B cell (primary cell): ENCODE data around the gene DOCK8. TPM values are rescaled to one million over a fixed set of nuclear protein-coding genes. Genes with fewer than 3 reads are reported as not detected.

Source experiments
- ATAC-seq: fragments of 200-7000 bp; cut with Tn5 transposase; one replicate; pipeline ENCODE4 v1.10.0; 2021; ENCODE audit warnings: low read depth, mild to moderate bottlenecking, moderate number of reproducible peaks, moderate library complexity
- CTCF ChIA-PET: fragments of 350-600 bp; sonication (Branson Sonifier 250); formaldehyde crosslinking; loops from one replicate; lab custom pipeline; 2021; ENCODE audit warnings: antibody characterized with exemption, inconsistent platforms; lab: Charles Lee
- POLR2A ChIA-PET: fragments of 350-600 bp; sonication (Branson Sonifier 250); formaldehyde crosslinking; loops from one replicate; lab custom pipeline; 2021; ENCODE audit warnings: antibody characterized with exemption; lab: Charles Lee
- DNase-seq: peaks from one replicate; pipeline ENCODE4 v3.0.0; 2013
- H2AFZ ChIP-seq: 2 replicates; pipeline ENCODE4 v1.6.1; 2012; ENCODE audit warnings: mild to moderate bottlenecking, low read depth, low read length; ENCODE audit not compliant: insufficient read depth, poor library complexity, severe bottlenecking
- H3K27ac ChIP-seq, 2 donors: 1 replicate in 1 of 2; 2 replicates in 1 of 2; pipeline ENCODE4 v1.5.1; 2012 to 2013; ENCODE audit warnings: low read length in 2 of 2, mild to moderate bottlenecking in 2 of 2, moderate library complexity in 1 of 2
- H3K27me3 ChIP-seq, 4 experiments: fragments of 200-600 bp in 1 of 4; sonication (generic) in 1 of 4; replicated peaks in 1 of 4; 1 replicate in 2 of 4; 2 replicates in 2 of 4; pipeline versions ENCODE4 v1.6.1 to v1.7.0; 2013 to 2016; ENCODE audit warnings: low read length in 3 of 4, mild to moderate bottlenecking in 2 of 4, mixed read lengths in 1 of 4, moderate library complexity in 1 of 4; ENCODE audit not compliant: insufficient read depth in 4 of 4, control insufficient read depth in 3 of 4; ENCODE audit errors: control extremely low read depth in 1 of 4
- H3K36me3 ChIP-seq, 2 experiments: replicated peaks in 1 of 2; 1 replicate in 1 of 2; 2 replicates in 1 of 2; pipeline versions ENCODE4 v1.6.1 to v1.7.1; 2013; ENCODE audit warnings: low read length in 1 of 2; ENCODE audit not compliant: insufficient read depth in 2 of 2, control insufficient read depth in 1 of 2; ENCODE audit errors: control extremely low read depth in 1 of 2, extremely low read depth in 1 of 2
- H3K4me1 ChIP-seq, 2 donors: fragments of 200-600 bp in 1 of 2; sonication (generic) in 1 of 2; 1 replicate in 1 of 2; 2 replicates in 1 of 2; pipeline versions ENCODE4 v1.5.1 to v1.6.1; 2013 to 2017; ENCODE audit warnings: low read length in 2 of 2; ENCODE audit not compliant: control insufficient read depth in 2 of 2, insufficient read depth in 2 of 2
- H3K4me2 ChIP-seq: replicated peaks from 2 replicates; pipeline ENCODE3; 2012; ENCODE audit warnings: mild to moderate bottlenecking, low read depth, low read length; ENCODE audit not compliant: poor library complexity, severe bottlenecking
- H3K4me3 ChIP-seq, 5 experiments: fragments of 200-600 bp in 1 of 5; sonication (generic) in 1 of 5; 1 replicate in 3 of 5; 2 replicates in 2 of 5; pipeline versions ENCODE4 v1.5.1 to v1.7.0; 2011 to 2016; ENCODE audit warnings: low read length in 4 of 5, mild to moderate bottlenecking in 4 of 5, low read depth in 2 of 5, control low read depth in 1 of 5, moderate library complexity in 1 of 5; ENCODE audit not compliant: insufficient read depth in 1 of 5; ENCODE audit errors: control extremely low read depth in 1 of 5, extremely low read depth in 1 of 5
- H3K79me2 ChIP-seq: fragments of 200-600 bp; sonication (generic); one replicate; pipeline ENCODE4 v1.6.0; 2016; ENCODE audit warnings: low read length; ENCODE audit not compliant: control insufficient read depth, insufficient read depth
- H3K9ac ChIP-seq: fragments of 200-600 bp; sonication (generic); 2 replicates; pipeline ENCODE4 v1.6.1; 2017; ENCODE audit warnings: mild to moderate bottlenecking, low read length, moderate library complexity
- H3K9me3 ChIP-seq, 3 donors: one replicate each; pipeline versions ENCODE4 v1.6.1 to v1.7.1; 2013; ENCODE audit warnings: low read length in 2 of 3; ENCODE audit not compliant: control insufficient read depth in 2 of 3, insufficient read depth in 1 of 3; ENCODE audit errors: control extremely low read depth in 1 of 3
- H4K20me1 ChIP-seq: 2 replicates; pipeline ENCODE4 v1.6.0; 2012; ENCODE audit warnings: mild to moderate bottlenecking, low read length; ENCODE audit not compliant: insufficient read depth, control insufficient read depth, poor library complexity, severe bottlenecking
- H3K27ac Mint-ChIP-seq: one replicate; pipeline ENCODE4 v1.8.0; 2021; ENCODE audit warnings: mixed read lengths
- H3K27me3 Mint-ChIP-seq: one replicate; pipeline ENCODE4 v1.8.0; 2021; ENCODE audit warnings: mixed read lengths
- H3K4me1 Mint-ChIP-seq: one replicate; pipeline ENCODE4 v1.8.0; 2021; ENCODE audit warnings: mixed read lengths
- H3K4me3 Mint-ChIP-seq: one replicate; pipeline ENCODE4 v1.8.0; 2021; ENCODE audit warnings: mixed read lengths
- H3K9me3 Mint-ChIP-seq: one replicate; pipeline ENCODE4 v1.8.0; 2022; ENCODE audit warnings: mixed read lengths; ENCODE audit not compliant: insufficient read depth
- EZH2 ChIP-seq: IDR thresholded peaks from 2 replicates; pipeline ENCODE4 v1.6.1; 2012; ENCODE audit warnings: borderline replicate concordance, low read depth, mild to moderate bottlenecking, moderate library complexity, low read length; ENCODE audit not compliant: insufficient read depth, poor library complexity, severe bottlenecking
- WGBS: methylation state at CpG from one replicate; pipeline ENCODE4 v1.1.5; 2013; ENCODE audit warnings: missing lambda C conversion rate; ENCODE audit not compliant: insufficient coverage; 5-methylcytosine and 5-hydroxymethylcytosine counted together
- intact Hi-C: fragments of 100-400 bp; cut with micrococcal nuclease; formaldehyde crosslinking; loops from one replicate; pipeline ENCODE4 v1.10.0; 2022
- polyA plus RNA-seq: library from polyadenylated mRNA; depleted of rRNA; stranded (reverse); fragments of >200 nt; gene quantifications from 2 replicates; pipeline ENCODE4 v1.2.3, GENCODE V29; 2012
- total RNA-seq, 2 donors: library from RNA; stranded (reverse); fragments of 120-200 nt in 1 of 2; gene quantifications; 1 replicate in 1 of 2; 2 replicates in 1 of 2; pipeline versions ENCODE4 v1.2.3 to v1.2.4, GENCODE V29; 2013 to 2022
- TF ChIP-seq, protein P1 (sequence below): fragments of 200-600 bp; IDR thresholded peaks from one replicate; pipeline ENCODE4 v1.8.0; 2022; ENCODE audit warnings: antibody characterized with exemption, mild to moderate bottlenecking

DOCK8 gene
- total and polyA plus RNA-seq, 2 donors (not counting 1 experiment from before 2014, with no cell fraction given): 47.6 to 288 TPM

GRCh38 chr9:265209-265870 is 50.7 kb downstream of the DOCK8 start:
- H3K79me2 ChIP-seq: peaks cover 35% of the 10 kb centered on the region
- H3K36me3 ChIP-seq: no peaks in the 10 kb centered on the region
- 71% methylated on average over 1 of the region's 7 CpGs for WGBS
- no peak overlapping the region for H3K9ac ChIP-seq
- ATAC-seq (no peak), DNase-seq (no peak)
- no peak overlapping the region for H3K4me3 Mint-ChIP-seq
- H3K27ac ChIP-seq: no peak overlapping the region
- CTCF ChIA-PET: no interaction called here
- H3K27me3 Mint-ChIP-seq: no peaks in the 10 kb centered on the region
- H3K9me3 ChIP-seq: no peaks in the 10 kb centered on the region
- no peak overlapping the region for H2AFZ ChIP-seq
- POLR2A ChIA-PET: no interaction called here
- no peak overlapping the region for H3K4me2 ChIP-seq
- H3K4me3 ChIP-seq: no peak overlapping the region
- H3K9me3 Mint-ChIP-seq: no peaks in the 10 kb centered on the region
- no peaks in the 10 kb centered on the region for H3K4me1 ChIP-seq
- TF ChIP-seq, protein P1, sequence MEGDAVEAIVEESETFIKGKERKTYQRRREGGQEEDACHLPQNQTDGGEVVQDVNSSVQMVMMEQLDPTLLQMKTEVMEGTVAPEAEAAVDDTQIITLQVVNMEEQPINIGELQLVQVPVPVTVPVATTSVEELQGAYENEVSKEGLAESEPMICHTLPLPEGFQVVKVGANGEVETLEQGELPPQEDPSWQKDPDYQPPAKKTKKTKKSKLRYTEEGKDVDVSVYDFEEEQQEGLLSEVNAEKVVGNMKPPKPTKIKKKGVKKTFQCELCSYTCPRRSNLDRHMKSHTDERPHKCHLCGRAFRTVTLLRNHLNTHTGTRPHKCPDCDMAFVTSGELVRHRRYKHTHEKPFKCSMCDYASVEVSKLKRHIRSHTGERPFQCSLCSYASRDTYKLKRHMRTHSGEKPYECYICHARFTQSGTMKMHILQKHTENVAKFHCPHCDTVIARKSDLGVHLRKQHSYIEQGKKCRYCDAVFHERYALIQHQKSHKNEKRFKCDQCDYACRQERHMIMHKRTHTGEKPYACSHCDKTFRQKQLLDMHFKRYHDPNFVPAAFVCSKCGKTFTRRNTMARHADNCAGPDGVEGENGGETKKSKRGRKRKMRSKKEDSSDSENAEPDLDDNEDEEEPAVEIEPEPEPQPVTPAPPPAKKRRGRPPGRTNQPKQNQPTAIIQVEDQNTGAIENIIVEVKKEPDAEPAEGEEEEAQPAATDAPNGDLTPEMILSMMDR: no peak
- TF ChIP-seq EZH2: no peak
- H4K20me1 ChIP-seq: no peaks in the 10 kb centered on the region
- H3K27ac Mint-ChIP-seq: no peak overlapping the region
- peaks cover 7% of the 10 kb centered on the region for H3K4me1 Mint-ChIP-seq
- intact Hi-C loops: no loop called here
- H3K27me3 ChIP-seq: no peaks in the 10 kb centered on the region

DNA sequence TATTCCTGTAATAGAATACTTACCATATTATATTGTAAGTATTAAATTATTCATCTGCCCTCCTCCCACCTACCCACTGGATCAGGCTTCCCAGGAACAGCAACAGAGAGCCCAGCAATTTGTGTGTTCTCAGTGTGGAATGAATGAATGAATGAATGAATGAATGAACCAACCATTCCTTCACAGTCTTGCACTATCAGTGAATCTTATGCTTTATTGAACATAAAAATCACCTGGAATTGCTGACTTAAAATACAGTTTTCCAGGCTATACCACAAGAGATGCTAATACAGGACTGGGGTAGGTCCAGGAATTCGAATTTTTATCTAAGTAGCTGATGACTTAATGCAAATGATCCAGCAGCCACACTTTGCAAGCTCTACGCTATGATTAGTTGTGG is 51.6 kb downstream of the DOCK8 start:
- Histone ChIP-seq H3K4me2 (no peak overlapping the region), H3K9ac (no peak overlapping the region), H2AFZ (no peak overlapping the region), H4K20me1 (no peaks in the 10 kb centered on the region), H3K27ac (no peak overlapping the region), H3K79me2 (peaks cover 43% of the 10 kb centered on the region), H3K27me3 (no peaks in the 10 kb centered on the region), H3K9me3 (no peaks in the 10 kb centered on the region), H3K4me1 (peaks cover 0 to 1% of the 10 kb centered on the region in 2 donors), H3K4me3 (no peak overlapping the region), H3K36me3 (no peaks in the 10 kb centered on the region)
- POLR2A ChIA-PET: no interaction called here
- CTCF ChIA-PET: interaction anchor here (1.0 kb wide), 1 partner anchor 51 kb away, joined by 3 read pairs; no protein-coding TSS in a partner anchor
- Mint-ChIP-seq H3K27me3 (no peaks in the 10 kb centered on the region), H3K9me3 (no peaks in the 10 kb centered on the region), H3K27ac (no peak overlapping the region), H3K4me1 (peaks cover 10% of the 10 kb centered on the region), H3K4me3 (no peak overlapping the region)
- ATAC-seq (no peak), DNase-seq (no peak)
- TF ChIP-seq, protein P1: no peak
- TF ChIP-seq EZH2: no peak
- no CpG with 5 or more reads among the region's 2 CpGs for WGBS
- intact Hi-C loops: no loop called here
